ENCODE results near the gene MYO10.

- TF ChIP-seq CTCF (IDR thresholded peaks at IDR 0.05; ENCODE audit: low read depth, low read length) = no peak
- TF ChIP-seq EZH2phosphoT487 (IDR thresholded peaks at IDR 0.05; ENCODE audit: low read depth) = no peak
Observed at GRCh38 chr5:16810208-16810854, 125.8 kb downstream of the MYO10 start.

Measured in OCI-LY3 (cell line).